HepG2 (cell line): ENCODE measurements around the gene RPL22L1. TPM values are rescaled to one million over a fixed set of nuclear protein-coding genes. Genes with fewer than 3 reads are reported as not detected.

Source experiments
- ATAC-seq: fragments of 200-7000 bp; cut with Tn5 transposase; 3 replicates; pipeline ENCODE4 v1.9.1; 2020; ENCODE audit warnings: mild to moderate bottlenecking, moderate library complexity
- BruUV-seq: library from RNA; stranded (reverse); fragments of 400-500 nt; replicated peaks from 2 replicates; lab custom pipeline; 2021; lab: Mats Ljungman, UMichigan
- CTCF ChIA-PET: fragments of 300-600 bp; formaldehyde crosslinking; extraction: SDS; loops from one replicate; lab custom pipeline; 2021; ENCODE audit warnings: low total read pairs, inconsistent platforms, low intra/inter-chr PET ratio; lab: Yijun Ruan, JAX
- POLR2A ChIA-PET: fragments of 350-600 bp; sonication (Branson Sonifier 250); formaldehyde crosslinking; loops from one replicate; lab custom pipeline; 2020; ENCODE audit warnings: antibody characterized with exemption, inconsistent platforms; lab: Yijun Ruan, JAX
- DNase-seq: peaks from one replicate; pipeline ENCODE4 v3.0.0-alpha.2; 2015; ENCODE audit warnings: low spot score
- FAIRE-seq: peaks from 3 replicates; lab custom pipeline; 2011; peaks lifted over from hg19 to GRCh38; lab: Jason Lieb, UNC
- H2AFZ ChIP-seq: one replicate; pipeline ENCODE4 v1.6.1; 2011; ENCODE audit warnings: low read length, inconsistent platforms
- H3K27ac ChIP-seq: fragments of 300-600 bp; 3 replicates; pipeline ENCODE4 v1.8.0; 2011; ENCODE audit warnings: mixed run types, mild to moderate bottlenecking, mixed read lengths, low read length, inconsistent platforms; ENCODE audit not compliant: insufficient read depth; ENCODE audit errors: extremely low read length
- H3K27me3 ChIP-seq, 2 experiments: fragments of 200-600 bp in 1 of 2; 2 replicates in 1 of 2; 3 replicates in 1 of 2; pipeline versions ENCODE4 v1.6.0 to v1.8.0; 2011; ENCODE audit warnings: low read length in 2 of 2, mild to moderate bottlenecking in 2 of 2, moderate library complexity in 2 of 2, inconsistent platforms in 1 of 2; ENCODE audit not compliant: insufficient read depth in 2 of 2, control insufficient read depth in 1 of 2
- H3K36me3 ChIP-seq, 2 experiments: fragments of 200-600 bp in 1 of 2; replicated peaks in 1 of 2; 2 replicates in 1 of 2; 3 replicates in 1 of 2; pipeline versions ENCODE4 v1.5.1 to v1.8.0; 2011; ENCODE audit warnings: low read length in 2 of 2, inconsistent platforms in 1 of 2; ENCODE audit not compliant: insufficient read depth in 2 of 2, control insufficient read depth in 1 of 2
- H3K4me1 ChIP-seq: 2 replicates; pipeline ENCODE4 v1.5.1; 2012; ENCODE audit warnings: low read length, inconsistent platforms; ENCODE audit not compliant: insufficient read depth
- H3K4me2 ChIP-seq: 2 replicates; pipeline ENCODE4 v1.6.0; 2011; ENCODE audit warnings: low read depth, low read length, inconsistent platforms
- H3K4me3 ChIP-seq, 3 experiments: fragments of 200-600 bp in 1 of 3; sonication (generic), shearing (Covaris generic) in 1 of 3; replicated peaks in 1 of 3; 2 replicates each; pipeline ENCODE4 v1.5.1; 2011 to 2016; ENCODE audit warnings: low read length in 3 of 3, inconsistent platforms in 2 of 3, low read depth in 2 of 3, mild to moderate bottlenecking in 2 of 3, control low read depth in 1 of 3, mixed read lengths in 1 of 3; ENCODE audit not compliant: insufficient read depth in 1 of 3
- H3K79me2 ChIP-seq: one replicate; pipeline ENCODE4 v1.6.1; 2011; ENCODE audit warnings: low read length, inconsistent platforms; ENCODE audit not compliant: insufficient read depth
- H3K9ac ChIP-seq: 2 replicates; pipeline ENCODE4 v1.6.0; 2011; ENCODE audit warnings: mild to moderate bottlenecking, low read depth, low read length, inconsistent platforms; ENCODE audit not compliant: insufficient read depth
- H3K9me3 ChIP-seq: 2 replicates; pipeline ENCODE4 v1.5.1; 2012; ENCODE audit warnings: mild to moderate bottlenecking, low read length
- H4K20me1 ChIP-seq: 2 replicates; pipeline ENCODE4 v1.6.0; 2011; ENCODE audit warnings: inconsistent platforms, mild to moderate bottlenecking, low read length, moderate library complexity; ENCODE audit not compliant: insufficient read depth
- CBX5 ChIP-seq: sonication (generic); formaldehyde crosslinking; IDR thresholded peaks from 2 replicates; pipeline ENCODE4 v1.4.0; 2020; ENCODE audit warnings: missing genetic modification reagents, borderline replicate concordance
- NR1H2 ChIP-seq: sonication (generic); formaldehyde crosslinking; IDR thresholded peaks from 2 replicates; pipeline ENCODE4 v1.8.1; 2022; ENCODE audit warnings: low read depth, missing genetic modification reagents, borderline replicate concordance
- XBP1 ChIP-seq: sonication (generic); formaldehyde crosslinking; IDR thresholded peaks from 2 replicates; pipeline ENCODE4 v1.5.0; 2020; ENCODE audit warnings: missing genetic modification reagents
- ZBTB1 ChIP-seq: sonication (generic); formaldehyde crosslinking; IDR thresholded peaks from 2 replicates; pipeline ENCODE4 v1.4.0; 2020; ENCODE audit warnings: missing genetic modification reagents, borderline replicate concordance
- ZBTB42 ChIP-seq: sonication (generic); formaldehyde crosslinking; IDR thresholded peaks from 2 replicates; pipeline ENCODE4 v1.5.0; 2020; ENCODE audit warnings: mild to moderate bottlenecking, missing genetic modification reagents
- ZBTB7A ChIP-seq: sonication (generic); formaldehyde crosslinking; IDR thresholded peaks from 2 replicates; pipeline ENCODE4 v1.8.0; 2022; ENCODE audit warnings: mild to moderate bottlenecking, missing genetic modification reagents
- ZNF652 ChIP-seq: IDR thresholded peaks from 2 replicates; pipeline ENCODE4 v1.6.1; 2016; ENCODE audit warnings: low read depth, borderline replicate concordance
- WGBS: methylation state at CpG from one replicate; pipeline ENCODE4 v1.1.6; 2017; ENCODE audit warnings: low lambda C conversion rate; 5-methylcytosine and 5-hydroxymethylcytosine counted together
- in situ Hi-C: cut with HindIII; loops from 2 replicates; pipeline ENCODE4 v1.10.0; 2017; ENCODE audit warnings: low pct_unique_long_range_greater_than_20kb; ENCODE audit not compliant: extremely low pct_ligation_motif_present
- intact Hi-C: fragments of 100-400 bp; cut with micrococcal nuclease; formaldehyde crosslinking; loops from one replicate; pipeline ENCODE4 v1.10.0; 2022; ENCODE audit not compliant: unreplicated experiment
- polyA plus RNA-seq, 8 experiments: library from polyadenylated mRNA; depleted of rRNA in 3 of 8; stranded (reverse) in 7 of 8; unstranded in 1 of 8; fragments of >200 nt; fragmentation: Illumina TruSeq in 4 of 8; extraction: Trizol in 4 of 8; gene quantifications; 2 replicates each; pipeline versions ENCODE4 v1.2.1 to v1.2.3, GENCODE V29; 2011 to 2016; ENCODE audit warnings: low read depth in 4 of 8, missing spikeins in 1 of 8, mixed read lengths in 1 of 8; ENCODE audit not compliant: insufficient read depth in 1 of 8
- total RNA-seq, 5 experiments: library from RNA; depleted of rRNA; stranded (reverse); fragments of >200 nt; fragmentation: Illumina TruSeq; extraction: Trizol; gene quantifications; 2 replicates each; pipeline ENCODE4 v1.2.3, GENCODE V29; 2016; ENCODE audit warnings: low read depth in 1 of 5
- TF ChIP-seq, protein P1 (sequence below): sonication (generic); formaldehyde crosslinking; IDR thresholded peaks from 2 replicates; pipeline ENCODE4 v1.8.0; 2023; ENCODE audit warnings: mild to moderate bottlenecking, missing genetic modification reagents
- TF ChIP-seq, protein P2 (sequence below): sonication (generic); formaldehyde crosslinking; conservative IDR thresholded peaks from 2 replicates; pipeline ENCODE4 v1.5.0; 2020; ENCODE audit warnings: missing genetic modification reagents
- TF ChIP-seq, protein P3 (sequence below): sonication (generic); formaldehyde crosslinking; IDR thresholded peaks from 2 replicates; pipeline ENCODE4 v1.4.0; 2020; ENCODE audit warnings: mild to moderate bottlenecking, missing genetic modification reagents
- TF ChIP-seq, protein P4 (sequence below): sonication (generic); formaldehyde crosslinking; IDR thresholded peaks from 2 replicates; pipeline ENCODE4 v1.8.1; 2023; ENCODE audit warnings: mild to moderate bottlenecking, missing genetic modification reagents
- TF ChIP-seq, protein P5 (sequence below): sonication (generic); formaldehyde crosslinking; IDR thresholded peaks from 2 replicates; pipeline ENCODE4 v1.5.1; 2020; ENCODE audit warnings: missing genetic modification reagents, mild to moderate bottlenecking, borderline replicate concordance

RPL22L1 gene
- total and polyA plus RNA-seq, 2 of the 13 experiments (the other 11 are each of a cell fraction or from before 2014, with no cell fraction given): 42.7 to 152 TPM

DNA sequence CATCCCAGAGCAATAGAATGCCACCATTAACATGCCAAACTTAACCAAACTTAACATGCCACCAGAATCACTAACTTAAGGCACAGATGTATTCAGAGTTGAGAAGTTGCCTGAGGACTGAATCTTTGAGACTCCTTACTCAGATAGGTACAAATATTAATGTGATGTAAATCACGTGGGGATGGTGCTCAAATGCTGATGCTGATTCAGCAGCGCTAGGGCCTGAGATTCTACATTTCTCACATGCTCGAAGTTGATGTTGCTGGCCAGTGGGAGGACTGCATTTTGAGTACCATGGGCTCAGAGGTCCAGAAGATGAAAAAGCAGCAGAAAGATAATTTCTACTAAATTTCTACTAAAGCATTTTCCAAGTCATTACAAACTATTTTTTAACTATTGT lies 54.1 kb downstream of the RPL22L1 start:
- H3K4me3 ChIP-seq: no peak overlapping the region
- in situ Hi-C loops (loop anchor here (10.0 to 25.0 kb wide), 2 partner anchors 391 to 504 kb away; no protein-coding TSS in a partner anchor), intact Hi-C loops (no loop called here)
- CTCF ChIA-PET: no interaction called here
- FAIRE-seq (no peak), ATAC-seq (no peak), DNase-seq (no peak)
- peaks cover 6% of the 10 kb centered on the region; the same call in 1 of the 2 replicates for H3K4me1 ChIP-seq
- POLR2A ChIA-PET: no interaction called here
- no peaks in the 10 kb centered on the region; the same call in 1 of the 2 replicates for H4K20me1 ChIP-seq
- BruUV-seq: no TSS peak
- no peak overlapping the region for H2AFZ ChIP-seq
- H3K27me3 ChIP-seq: peaks cover 0 to 26% of the 10 kb centered on the region in 2 experiments; a peak in 1 of 5 replicates
- no peak overlapping the region for H3K9ac ChIP-seq
- H3K36me3 ChIP-seq: no peaks in the 10 kb centered on the region
- 23% methylated on average over 3 of the region's 3 CpGs for WGBS
- no peak overlapping the region for H3K27ac ChIP-seq
- H3K9me3 ChIP-seq: no peaks in the 10 kb centered on the region
- no peaks in the 10 kb centered on the region for H3K79me2 ChIP-seq
- no peak overlapping the region for H3K4me2 ChIP-seq
- TF ChIP-seq, protein P1, sequence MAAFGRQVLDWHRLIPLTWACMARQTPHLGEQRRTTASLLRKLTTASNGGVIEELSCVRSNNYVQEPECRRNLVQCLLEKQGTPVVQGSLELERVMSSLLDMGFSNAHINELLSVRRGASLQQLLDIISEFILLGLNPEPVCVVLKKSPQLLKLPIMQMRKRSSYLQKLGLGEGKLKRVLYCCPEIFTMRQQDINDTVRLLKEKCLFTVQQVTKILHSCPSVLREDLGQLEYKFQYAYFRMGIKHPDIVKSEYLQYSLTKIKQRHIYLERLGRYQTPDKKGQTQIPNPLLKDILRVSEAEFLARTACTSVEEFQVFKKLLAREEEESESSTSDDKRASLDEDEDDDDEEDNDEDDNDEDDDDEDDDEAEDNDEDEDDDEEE (CRISPR knock-in tag): no peak
- TF ChIP-seq, protein P2, sequence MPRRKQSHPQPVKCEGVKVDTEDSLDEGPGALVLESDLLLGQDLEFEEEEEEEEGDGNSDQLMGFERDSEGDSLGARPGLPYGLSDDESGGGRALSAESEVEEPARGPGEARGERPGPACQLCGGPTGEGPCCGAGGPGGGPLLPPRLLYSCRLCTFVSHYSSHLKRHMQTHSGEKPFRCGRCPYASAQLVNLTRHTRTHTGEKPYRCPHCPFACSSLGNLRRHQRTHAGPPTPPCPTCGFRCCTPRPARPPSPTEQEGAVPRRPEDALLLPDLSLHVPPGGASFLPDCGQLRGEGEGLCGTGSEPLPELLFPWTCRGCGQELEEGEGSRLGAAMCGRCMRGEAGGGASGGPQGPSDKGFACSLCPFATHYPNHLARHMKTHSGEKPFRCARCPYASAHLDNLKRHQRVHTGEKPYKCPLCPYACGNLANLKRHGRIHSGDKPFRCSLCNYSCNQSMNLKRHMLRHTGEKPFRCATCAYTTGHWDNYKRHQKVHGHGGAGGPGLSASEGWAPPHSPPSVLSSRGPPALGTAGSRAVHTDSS: no peak
- no peak for TF ChIP-seq ZBTB42 (CRISPR knock-in tag)
- TF ChIP-seq XBP1 (CRISPR knock-in tag): no peak
- TF ChIP-seq ZBTB1 (CRISPR knock-in tag): no peak
- no peak for TF ChIP-seq ZBTB7A (CRISPR knock-in tag)
- TF ChIP-seq, protein P3, sequence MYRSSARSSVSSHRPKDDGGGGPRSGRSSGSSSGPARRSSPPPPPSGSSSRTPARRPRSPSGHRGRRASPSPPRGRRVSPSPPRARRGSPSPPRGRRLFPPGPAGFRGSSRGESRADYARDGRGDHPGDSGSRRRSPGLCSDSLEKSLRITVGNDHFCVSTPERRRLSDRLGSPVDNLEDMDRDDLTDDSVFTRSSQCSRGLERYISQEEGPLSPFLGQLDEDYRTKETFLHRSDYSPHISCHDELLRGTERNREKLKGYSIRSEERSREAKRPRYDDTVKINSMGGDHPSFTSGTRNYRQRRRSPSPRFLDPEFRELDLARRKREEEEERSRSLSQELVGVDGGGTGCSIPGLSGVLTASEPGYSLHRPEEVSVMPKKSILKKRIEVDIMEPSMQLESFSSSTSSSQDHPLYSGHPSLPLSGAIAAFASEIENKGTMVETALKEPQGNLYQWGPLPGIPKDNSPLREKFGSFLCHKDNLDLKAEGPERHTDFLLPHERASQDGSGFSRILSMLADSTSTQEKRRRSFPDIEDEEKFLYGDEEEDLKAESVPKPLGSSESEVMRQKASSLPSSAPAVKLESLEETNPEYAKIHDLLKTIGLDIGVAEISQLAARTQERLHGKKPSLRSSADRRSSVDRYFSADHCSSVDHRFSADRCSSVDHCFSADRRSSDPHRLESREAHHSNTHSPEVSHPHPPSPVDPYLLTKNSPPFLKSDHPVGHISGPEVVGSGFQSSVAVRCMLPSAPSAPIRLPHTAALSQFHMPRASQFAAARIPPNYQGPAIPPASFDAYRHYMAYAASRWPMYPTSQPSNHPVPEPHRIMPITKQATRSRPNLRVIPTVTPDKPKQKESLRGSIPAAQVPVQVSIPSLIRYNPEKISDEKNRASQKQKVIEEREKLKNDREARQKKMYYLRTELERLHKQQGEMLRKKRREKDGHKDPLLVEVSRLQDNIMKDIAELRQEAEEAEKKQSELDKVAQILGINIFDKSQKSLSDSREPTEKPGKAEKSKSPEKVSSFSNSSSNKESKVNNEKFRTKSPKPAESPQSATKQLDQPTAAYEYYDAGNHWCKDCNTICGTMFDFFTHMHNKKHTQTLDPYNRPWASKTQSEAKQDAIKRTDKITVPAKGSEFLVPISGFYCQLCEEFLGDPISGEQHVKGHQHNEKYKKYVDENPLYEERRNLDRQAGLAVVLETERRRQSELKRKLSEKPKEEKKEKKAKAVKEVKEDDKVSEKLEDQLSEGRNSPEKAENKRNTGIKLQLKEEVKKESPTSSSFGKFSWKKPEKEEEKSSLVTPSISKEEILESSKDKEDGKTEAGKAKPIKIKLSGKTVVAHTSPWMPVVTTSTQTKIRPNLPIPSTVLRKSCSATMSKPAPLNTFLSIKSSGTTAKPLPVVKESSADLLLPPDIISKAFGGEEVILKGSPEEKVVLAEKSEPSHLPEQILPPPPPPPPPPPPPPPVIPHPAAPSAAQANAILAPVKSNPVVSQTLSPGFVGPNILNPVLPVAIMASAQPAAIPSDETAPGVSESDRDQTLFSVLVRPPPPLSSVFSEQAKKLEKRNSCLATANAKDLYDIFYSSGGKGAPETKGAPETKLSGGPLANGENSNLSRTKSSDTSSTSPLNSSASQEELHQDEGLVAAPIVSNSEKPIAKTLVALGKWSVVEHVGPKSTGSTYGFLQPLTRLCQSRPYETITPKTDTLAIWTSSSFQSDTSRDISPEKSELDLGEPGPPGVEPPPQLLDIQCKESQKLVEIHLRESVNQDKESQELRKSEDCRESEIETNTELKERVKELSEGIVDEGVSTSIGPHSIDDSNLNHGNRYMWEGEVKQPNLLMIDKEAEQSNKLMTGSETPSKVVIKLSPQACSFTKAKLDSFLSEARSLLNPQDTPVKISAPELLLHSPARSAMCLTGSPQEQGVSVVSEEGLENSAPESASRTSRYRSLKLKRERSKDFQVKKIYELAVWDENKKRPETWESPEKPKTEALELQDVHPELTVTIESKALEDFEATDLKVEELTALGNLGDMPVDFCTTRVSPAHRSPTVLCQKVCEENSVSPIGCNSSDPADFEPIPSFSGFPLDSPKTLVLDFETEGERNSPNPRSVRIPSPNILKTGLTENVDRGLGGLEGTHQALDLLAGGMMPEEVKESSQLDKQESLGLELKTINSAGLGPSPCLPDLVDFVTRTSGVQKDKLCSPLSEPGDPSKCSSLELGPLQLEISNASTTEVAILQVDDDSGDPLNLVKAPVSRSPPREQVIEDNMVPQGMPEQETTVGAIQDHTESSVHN: no peak
- TF ChIP-seq NR1H2 (CRISPR knock-in tag): no peak
- TF ChIP-seq CBX5 (CRISPR knock-in tag): no peak
- TF ChIP-seq, protein P4, sequence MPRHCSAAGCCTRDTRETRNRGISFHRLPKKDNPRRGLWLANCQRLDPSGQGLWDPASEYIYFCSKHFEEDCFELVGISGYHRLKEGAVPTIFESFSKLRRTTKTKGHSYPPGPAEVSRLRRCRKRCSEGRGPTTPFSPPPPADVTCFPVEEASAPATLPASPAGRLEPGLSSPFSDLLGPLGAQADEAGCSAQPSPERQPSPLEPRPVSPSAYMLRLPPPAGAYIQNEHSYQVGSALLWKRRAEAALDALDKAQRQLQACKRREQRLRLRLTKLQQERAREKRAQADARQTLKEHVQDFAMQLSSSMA (CRISPR knock-in tag): no peak
- TF ChIP-seq, protein P5, sequence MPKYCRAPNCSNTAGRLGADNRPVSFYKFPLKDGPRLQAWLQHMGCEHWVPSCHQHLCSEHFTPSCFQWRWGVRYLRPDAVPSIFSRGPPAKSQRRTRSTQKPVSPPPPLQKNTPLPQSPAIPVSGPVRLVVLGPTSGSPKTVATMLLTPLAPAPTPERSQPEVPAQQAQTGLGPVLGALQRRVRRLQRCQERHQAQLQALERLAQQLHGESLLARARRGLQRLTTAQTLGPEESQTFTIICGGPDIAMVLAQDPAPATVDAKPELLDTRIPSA (CRISPR knock-in tag): no peak
- TF ChIP-seq ZNF652: no peak
